SIG-M5 (cell line): Measurements from ENCODE around the gene IFNA17.
A peak's percentile ranks its signal among the peaks of the same experiment; 100 is the strongest.
"Not testable (repeated sequence)": the region's sequence is repeated elsewhere in the genome, so short reads cannot be mapped to it uniquely, and the experiment has no call there.

Source experiments
- DNase-seq: peaks from one replicate; lab custom pipeline; 2025; lab: John Stamatoyannopoulos, UW

IFNA17 gene

DNA sequence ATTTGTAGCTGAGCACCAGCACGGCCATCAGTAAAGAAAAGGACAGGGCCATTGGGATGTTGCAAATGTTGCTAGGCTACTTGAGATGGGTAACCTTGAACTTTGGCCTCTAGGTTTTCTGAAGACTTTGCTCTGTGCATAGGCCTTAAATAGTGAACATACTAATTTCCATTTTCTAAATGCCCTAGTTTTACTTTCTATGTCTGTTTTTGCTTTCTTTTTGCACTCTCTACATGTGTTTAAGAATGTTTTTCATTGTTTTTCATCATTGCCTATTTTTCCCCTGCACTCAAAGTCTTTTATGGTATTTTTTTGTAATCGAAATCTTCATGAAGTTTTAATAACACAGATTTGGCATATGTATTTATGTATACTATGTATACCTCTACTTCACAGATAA, at the start of gene IFNA17:
Gene IFNA17, minus strand, starts transcription at position 101 of the 400 bp plus-strand sequence. Its CDS starts 49 bp downstream, at position 52.
- no peak for DNase-seq

GRCh38 chr9:21268347-21268657, 40.3 kb upstream of the IFNA17 start:
- DNase-seq: no peak

DNA sequence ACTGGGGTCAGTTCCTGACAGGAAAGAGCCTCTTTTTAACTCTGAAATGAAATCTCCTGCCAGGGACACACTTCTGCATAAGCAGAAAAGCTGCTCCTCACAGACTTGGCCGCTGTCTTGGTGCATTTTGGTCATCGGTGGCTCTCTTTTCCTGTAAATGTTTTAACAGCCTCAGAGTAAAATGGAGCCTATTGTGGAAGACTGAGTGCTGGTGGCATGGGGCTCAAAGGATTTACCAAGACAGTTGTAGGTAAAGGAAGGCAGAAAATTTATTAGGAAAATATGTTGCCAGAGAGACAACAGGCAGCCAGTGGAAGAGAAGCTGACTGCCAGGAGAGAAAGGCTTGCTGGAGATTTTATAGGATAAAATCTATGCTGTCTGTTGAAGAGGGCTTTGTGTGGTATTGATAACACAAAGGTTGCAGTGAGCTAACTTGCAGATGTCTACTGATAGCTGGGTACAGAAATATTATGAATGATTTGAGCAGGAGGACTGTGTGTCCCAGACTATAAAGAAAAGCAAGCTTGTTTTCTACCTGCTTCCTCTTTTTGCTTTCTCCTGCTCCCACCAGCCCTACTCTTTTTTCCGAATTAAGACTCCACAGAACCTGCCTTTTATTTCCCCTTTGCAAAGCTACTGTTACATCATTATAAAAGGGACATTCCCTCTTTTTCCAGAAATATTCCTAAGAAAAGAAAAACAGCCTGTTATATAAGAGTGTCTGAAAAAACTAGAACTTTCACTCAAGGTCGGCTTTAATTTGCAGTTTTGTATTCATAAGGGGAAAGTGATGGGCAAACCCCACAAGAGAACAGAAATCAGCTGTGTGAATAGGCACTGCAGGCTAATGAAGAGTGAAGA, 39.7 kb upstream of the IFNA17 start:
- DNase-seq: no peak

DNA sequence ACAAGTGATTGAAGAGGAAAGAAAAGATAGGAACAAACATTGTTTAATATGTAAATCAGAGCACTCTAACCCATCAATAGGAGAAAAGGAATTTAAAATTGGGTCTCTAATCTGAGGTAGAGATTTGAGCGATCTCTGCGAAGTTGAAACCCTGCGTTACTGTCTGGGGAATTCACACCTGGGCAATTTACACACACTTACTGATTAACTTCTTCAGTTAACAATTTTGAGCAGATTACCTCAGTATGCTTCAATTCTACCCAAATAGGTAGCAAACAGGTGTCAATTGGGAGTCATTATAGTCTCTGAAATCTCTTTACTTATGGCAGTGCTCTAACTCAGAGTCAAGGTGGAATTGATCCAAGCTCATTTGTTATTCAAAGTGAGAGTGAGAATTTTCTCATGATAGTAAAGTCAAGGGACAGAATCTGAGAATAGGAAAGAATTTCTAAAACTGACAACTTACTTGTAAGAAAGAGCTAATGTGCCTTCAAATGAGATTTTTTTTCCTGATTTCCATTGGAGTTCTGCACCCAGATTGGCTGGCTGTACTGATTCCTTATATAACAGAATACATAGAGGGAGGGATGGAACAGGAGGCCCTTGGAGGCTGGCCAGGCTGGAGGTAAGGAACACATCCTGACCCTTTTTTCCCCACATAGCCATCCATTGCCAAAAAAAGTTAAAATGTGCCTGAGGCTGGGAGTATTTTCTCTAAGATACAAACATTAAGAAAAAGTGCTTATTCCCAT, 38.9 kb upstream of the IFNA17 start:
- no peak for DNase-seq

- no peak for DNase-seq
Measured at GRCh38 chr9:21265421-21266189, 37.6 kb upstream of the IFNA17 start.

GRCh38 chr9:21255538-21256212, 27.7 kb upstream of the IFNA17 start:
- DNase-seq: no peak

- DNase-seq: no peak
Measured at GRCh38 chr9:21252721-21253547, 24.9 kb upstream of the IFNA17 start.

DNA sequence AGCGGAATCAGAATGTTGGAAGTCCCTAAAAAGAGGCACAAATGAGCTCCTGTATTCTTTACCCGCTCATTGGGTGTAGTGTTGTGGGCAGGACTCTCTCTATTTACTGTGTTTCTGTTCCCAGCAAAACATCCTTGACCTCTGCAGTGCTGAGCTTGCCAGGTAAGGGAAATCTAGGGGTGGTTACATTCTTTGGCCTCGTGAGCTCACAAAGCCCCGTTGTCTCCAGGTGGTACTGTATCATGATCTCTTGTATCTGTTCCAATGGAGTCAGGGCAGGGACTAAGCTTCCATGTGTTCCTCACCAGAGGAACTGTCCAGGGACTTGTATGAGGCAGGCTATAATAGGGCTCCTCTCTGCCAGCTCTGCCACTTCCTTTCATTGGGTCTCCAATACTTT, 23.6 kb upstream of the IFNA17 start:
- no peak for DNase-seq

- DNase-seq: no peak
Measured at GRCh38 chr9:21251190-21251589, 23.2 kb upstream of the IFNA17 start.

GRCh38 chr9:21244836-21245235, 16.8 kb upstream of the IFNA17 start:
- no peak for DNase-seq

DNA sequence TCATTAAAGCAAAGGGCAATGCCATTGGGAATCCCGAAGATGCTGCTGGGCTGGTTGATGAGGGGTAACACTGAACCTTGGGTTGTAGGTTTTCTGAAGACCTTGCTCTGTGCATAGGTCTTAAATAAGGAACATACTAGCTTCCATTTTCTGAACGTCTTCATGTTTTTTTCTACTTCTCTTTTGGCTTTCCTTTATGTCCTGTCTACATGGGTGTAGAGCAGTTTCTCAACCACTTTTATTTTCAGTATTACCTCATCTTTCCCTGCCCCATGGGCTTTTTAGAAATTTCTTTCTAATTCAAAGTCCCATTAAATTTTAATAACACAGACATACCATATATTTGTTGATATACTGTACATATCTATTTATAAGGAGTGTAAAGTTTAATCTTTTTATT, 11.9 kb upstream of the IFNA17 start, which contains the start of gene IFNA14:
Gene IFNA14, minus strand, starts transcription at position 95 of the 400 bp plus-strand sequence. Its CDS starts 70 bp downstream, at position 25.
- no peak for DNase-seq

DNA sequence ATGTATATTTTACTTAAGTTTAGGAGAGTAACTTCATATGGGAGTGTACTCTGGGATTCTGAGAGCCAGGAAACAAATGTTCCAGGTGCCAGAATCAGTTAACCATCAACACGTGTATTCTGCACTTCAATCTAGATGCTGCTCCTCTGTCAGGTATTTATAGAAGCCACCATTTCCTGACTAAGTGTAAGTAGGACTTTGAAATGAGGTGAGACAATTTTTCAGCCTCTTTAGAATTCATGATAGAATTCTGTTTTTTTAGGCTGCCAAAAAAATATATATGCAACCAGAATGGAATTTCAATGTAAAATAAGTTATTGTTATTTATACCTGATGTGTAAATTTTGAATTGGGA, 8.3 kb upstream of the IFNA17 start:
- not testable (repeated sequence) for DNase-seq

- DNase-seq: peak; percentile 25
Measured at GRCh38 chr9:21235468-21236359, 7.7 kb upstream of the IFNA17 start.

GRCh38 chr9:21234153-21234687, 6.2 kb upstream of the IFNA17 start:
- DNase-seq: no peak

DNA sequence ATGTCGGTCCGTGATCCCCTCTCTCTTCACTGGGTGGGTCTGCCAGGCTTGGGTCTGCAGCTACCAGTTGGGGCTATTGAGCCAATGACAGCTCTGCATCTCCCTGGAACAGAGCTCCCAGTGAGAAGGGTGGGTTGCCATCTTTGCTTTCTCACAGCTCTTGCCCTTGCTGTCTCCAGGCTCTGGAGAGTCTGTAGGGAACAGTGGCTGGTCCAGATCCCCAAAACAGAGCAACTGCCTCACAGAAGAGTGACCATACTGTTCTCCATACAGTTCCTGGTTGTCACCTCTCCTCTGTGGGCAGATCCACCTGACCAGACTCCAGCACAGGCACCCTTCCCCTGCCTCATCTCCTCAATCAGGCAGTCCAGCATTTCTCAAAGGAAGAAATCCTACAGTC, 5.2 kb upstream of the IFNA17 start:
- DNase-seq: no peak

DNA sequence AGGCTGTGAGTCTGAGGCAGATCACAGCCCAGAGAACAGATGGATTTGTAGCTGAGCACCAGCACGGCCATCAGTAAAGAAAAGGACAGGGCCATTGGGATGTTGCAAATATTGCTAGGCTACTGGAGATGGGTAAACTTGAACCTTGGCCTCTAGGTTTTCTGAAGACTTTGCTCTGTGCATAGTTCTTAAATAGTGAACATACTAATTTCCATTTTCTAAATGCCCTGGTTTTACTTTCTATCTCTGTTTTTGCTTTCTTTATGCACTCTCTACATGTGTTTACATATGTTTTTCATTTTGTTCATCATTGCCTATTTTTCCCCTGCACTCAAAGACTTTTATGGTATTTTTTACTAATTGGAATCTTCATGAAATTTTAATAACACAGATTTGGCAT, 10.8 kb downstream of the IFNA17 start, which contains the start of gene IFNA16:
Gene IFNA16, minus strand, starts transcription at position 101 of the 400 bp plus-strand sequence. Its CDS starts 6 bp downstream, at position 95.
- DNase-seq: not testable (repeated sequence)

DNA sequence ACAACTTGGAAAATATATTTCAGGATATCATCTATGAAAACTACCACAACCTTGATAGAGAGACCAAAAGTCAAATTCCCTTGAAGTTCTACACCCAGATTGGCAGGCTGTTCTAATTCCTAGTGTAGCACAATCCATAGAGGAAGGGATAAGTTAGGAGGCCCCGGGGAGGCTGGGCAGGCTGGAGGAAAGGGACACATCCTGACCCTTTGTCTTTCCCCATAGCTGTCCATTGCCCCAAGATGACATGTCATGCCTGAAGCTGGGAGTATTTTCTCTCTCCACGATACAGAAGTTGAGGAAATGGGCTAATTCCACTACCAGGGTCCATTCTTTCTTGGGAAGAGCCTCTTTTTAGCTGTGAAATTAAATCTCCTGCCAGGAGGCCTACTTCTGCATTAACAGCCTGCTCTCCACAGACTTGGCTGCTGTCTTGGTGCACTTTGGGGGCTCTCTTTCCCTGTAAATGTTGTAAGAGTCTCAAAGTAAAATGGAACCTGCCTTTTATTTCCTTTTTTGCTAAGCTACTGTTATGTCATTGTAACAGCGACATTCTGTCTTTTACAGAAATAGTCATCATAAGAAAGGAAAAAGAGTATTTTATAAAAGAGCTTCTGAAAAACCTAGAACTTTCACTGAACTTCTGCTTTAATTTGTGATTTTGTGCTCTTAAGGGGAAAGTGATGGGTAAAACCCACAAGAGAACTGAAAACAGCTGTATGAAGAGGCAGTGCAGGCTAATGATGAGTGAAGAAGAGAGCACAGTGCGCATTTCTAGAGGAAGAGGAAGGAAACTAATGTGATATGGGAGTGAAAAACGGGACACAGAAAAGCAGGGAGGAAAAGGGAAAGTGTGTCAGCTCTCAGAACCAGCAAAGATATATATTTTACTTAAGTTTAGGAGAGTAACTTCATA, 14.4 kb downstream of the IFNA17 start:
- DNase-seq: not testable (repeated sequence)

GRCh38 chr9:21212160-21212559, 15.9 kb downstream of the IFNA17 start:
- not testable (repeated sequence) for DNase-seq
